NCI-H510A treated with DMSO at 0.1 percent for 48 hours (cell line): ENCODE results near the gene HDGFL1.

ENCODE experiments used
- DNase-seq: peaks from one replicate; lab custom pipeline; 2025; lab: John Stamatoyannopoulos, UW

The HDGFL1 gene

GRCh38 chr6:22590423-22590822 lies 21.1 kb downstream of the HDGFL1 start:
- no peak for DNase-seq

DNA sequence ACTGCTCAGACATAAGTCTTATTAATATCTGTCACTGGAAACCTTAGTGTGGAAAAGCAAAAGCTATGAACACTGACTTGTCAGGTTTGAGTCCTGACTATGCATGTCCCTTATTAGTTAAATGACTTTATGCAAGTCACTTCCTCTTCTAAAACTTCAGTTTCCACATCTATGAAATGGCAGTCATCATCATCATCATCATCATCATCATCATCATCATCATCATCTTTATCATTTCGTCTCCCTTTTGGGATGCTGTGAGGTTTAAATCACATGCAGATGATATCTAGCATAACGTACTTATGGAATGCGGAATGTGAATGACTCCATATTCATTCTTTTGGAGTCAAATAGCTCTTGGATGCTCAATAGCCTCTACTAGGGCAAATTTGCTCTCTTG lies 24.5 kb downstream of the HDGFL1 start:
- no peak for DNase-seq

DNA sequence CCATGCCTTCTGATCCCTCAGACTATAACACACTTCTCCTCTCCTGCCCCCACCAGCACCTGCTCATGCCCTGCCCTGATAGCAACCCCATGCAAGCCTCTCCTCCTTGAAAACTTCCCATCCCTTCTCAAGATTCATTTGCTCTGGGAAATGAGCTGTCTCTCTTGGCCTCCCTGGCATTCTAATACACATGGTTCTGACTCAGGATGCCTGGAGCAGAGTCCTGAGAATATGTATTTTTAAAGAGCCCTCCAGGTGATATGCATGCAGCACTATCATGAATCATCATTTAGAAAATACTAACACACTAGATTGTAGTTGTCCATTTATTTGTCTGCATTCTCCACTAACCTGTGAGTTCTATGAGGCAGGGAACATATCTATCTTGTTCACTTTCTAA lies 26.6 kb downstream of the HDGFL1 start:
- DNase-seq, result no peak

DNA sequence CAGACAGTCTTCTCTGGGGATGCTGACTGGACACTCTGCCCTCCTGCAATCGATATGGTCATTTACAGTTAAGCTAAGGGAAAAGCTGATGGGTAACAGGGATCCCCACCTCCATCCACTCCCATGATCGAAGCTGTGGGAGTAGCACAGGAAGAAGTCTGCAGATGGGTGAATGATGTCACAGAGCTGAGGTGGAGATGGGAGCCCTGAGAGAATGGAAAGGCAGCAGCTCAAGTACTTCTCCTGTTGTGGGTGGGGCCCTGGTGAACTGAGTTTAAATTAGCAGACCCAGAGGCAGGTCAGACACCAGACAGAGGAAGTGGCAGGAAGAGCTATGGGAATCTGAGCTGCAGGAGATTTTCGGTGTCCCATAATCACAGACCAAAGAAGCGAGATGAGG lies 29.0 kb downstream of the HDGFL1 start:
- peak; percentile 21 for DNase-seq

- no peak for DNase-seq
Observed at GRCh38 chr6:22600059-22600458, 30.7 kb downstream of the HDGFL1 start.

GRCh38 chr6:22601984-22602383 lies 32.6 kb downstream of the HDGFL1 start:
- no peak for DNase-seq

GRCh38 chr6:22605736-22606135 lies 36.4 kb downstream of the HDGFL1 start:
- no peak for DNase-seq

GRCh38 chr6:22610127-22610526 lies 40.8 kb downstream of the HDGFL1 start:
- DNase-seq, result no peak

GRCh38 chr6:22612236-22612635 lies 42.9 kb downstream of the HDGFL1 start:
- no peak for DNase-seq

DNA sequence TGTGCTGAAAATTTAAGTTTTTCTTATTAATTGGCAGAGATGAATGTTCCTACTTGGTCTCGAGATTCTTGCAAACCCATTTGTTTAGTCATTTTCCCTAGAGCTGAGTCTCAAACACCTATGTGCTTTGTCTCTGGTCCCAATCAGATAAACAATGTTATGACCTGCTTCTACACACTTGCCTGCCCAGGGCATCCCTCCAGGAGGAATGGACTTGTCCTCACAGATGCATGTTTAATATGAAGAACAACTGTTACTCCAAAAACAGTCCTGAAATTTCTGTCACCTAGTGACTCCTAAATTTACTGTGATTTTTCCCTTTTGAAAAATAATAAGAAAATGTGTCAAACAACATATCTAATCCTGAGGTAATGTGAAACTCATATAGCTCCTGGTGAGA lies 43.7 kb downstream of the HDGFL1 start:
- DNase-seq, result no peak

DNA sequence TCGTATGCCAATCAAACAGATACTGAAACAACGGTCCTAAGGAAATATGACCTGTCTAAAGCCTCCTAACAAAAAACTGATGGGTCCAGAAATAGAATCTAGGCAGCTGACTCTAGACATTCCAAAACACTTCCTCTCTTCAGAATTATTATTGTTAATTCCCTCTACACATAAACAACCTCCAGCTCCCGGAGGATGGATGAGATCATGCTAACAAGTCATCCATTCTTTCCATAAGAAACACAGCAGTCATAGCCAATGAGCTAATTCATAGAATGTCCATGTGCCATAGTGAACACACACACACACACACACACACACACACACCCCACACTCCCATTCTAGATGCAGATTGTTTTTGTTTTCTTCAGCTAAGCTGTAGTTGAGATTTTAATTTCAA lies 44.3 kb downstream of the HDGFL1 start:
- no peak for DNase-seq

DNA sequence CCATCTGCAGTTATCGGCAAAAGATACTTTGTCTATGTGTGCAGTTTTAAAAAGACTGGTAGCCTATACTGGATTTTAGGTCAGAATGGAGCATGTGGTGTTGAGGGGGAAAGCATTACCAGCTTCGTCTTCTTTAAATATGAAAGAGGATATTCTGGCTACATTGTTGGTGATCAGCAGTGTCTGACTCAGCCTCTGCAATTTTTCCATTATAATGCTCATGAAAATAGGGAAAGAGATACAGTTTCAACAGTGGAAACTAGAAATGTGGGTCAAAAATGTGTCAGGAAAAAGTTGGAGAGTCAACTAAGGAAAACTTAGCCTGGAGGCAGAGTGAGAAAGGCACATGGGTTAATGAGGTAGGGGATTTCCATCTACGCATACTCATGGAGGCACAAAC lies 45.2 kb downstream of the HDGFL1 start:
- DNase-seq, result no peak

DNA sequence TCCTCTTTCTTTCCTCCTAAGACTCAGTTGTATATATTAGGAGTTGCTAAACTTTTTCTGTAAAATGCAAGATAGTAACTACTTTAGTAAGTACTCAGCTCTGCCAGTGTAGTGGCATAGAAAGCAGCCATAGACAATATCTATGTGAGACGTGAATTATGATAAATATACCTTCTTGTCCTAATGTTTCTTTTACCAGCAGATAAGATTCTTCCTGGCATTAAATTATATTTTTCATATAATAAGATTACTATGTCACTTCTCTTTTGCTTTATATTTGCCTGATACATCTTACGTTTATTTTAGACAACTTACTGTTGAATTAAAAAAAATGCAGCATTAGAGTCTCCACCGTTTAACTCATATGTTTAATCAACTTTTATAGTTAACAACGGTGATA lies 51.7 kb downstream of the HDGFL1 start:
- DNase-seq, result no peak
